GM19328 (cell line): Measurements from ENCODE around the gene ZSCAN22.

Experiments used
- ATAC-seq: cut with Tn5 transposase; IDR thresholded peaks from one replicate; pipeline ENCODE4 v1.9.1; 2021; ENCODE audit warnings: mild to moderate bottlenecking, moderate library complexity; ENCODE audit not compliant: unreplicated experiment

The ZSCAN22 gene

GRCh38 chr19:58350871-58351557 lies 24.2 kb downstream of the ZSCAN22 start:
- ATAC-seq, result no peak

- no peak for ATAC-seq
Observed at GRCh38 chr19:58351558-58351878, 24.7 kb downstream of the ZSCAN22 start.

GRCh38 chr19:58351990-58352755 lies 25.4 kb downstream of the ZSCAN22 start:
- ATAC-seq, result no peak

GRCh38 chr19:58352760-58353671 lies 26.2 kb downstream of the ZSCAN22 start, which contains the start of gene A1BG:
A1BG (minus strand) TSS chr19:58353492; CDS start chr19:58353437, 55 bp downstream.
- no peak for ATAC-seq

- ATAC-seq, result no peak
Observed at GRCh38 chr19:58353717-58354477, 27.1 kb downstream of the ZSCAN22 start.

GRCh38 chr19:58354478-58355030 lies 27.8 kb downstream of the ZSCAN22 start:
- no peak for ATAC-seq

GRCh38 chr19:58355215-58355796 lies 28.5 kb downstream of the ZSCAN22 start:
- no peak for ATAC-seq

GRCh38 chr19:58355908-58356765 lies 29.3 kb downstream of the ZSCAN22 start:
- ATAC-seq, result no peak

- no peak for ATAC-seq
Observed at GRCh38 chr19:58356766-58357480, 30.1 kb downstream of the ZSCAN22 start.

- no peak for ATAC-seq
Observed at GRCh38 chr19:58357481-58358145, 30.8 kb downstream of the ZSCAN22 start.

GRCh38 chr19:58361900-58362271 lies 35.1 kb downstream of the ZSCAN22 start:
- no peak for ATAC-seq

- ATAC-seq, result peak; percentile 85
Observed at GRCh38 chr19:58362272-58362994, 35.6 kb downstream of the ZSCAN22 start, which contains the start of gene ZNF497. ZNF497 (minus strand) TSS chr19:58362751; CDS start chr19:58357635, 5,116 bp downstream.

- ATAC-seq, result no peak
Observed at GRCh38 chr19:58364146-58364545, 37.4 kb downstream of the ZSCAN22 start.

GRCh38 chr19:58366585-58367430 lies 40.0 kb downstream of the ZSCAN22 start:
- no peak for ATAC-seq

- no peak for ATAC-seq
Observed at GRCh38 chr19:58367698-58368454, 41.1 kb downstream of the ZSCAN22 start.
